Endothelial cell of umbilical vein (primary cell): Measurements from ENCODE around the gene THUMPD2. TPM values are rescaled to one million over a fixed set of nuclear protein-coding genes. Genes with fewer than 3 reads are reported as not detected.

Experiments used
- BruUV-seq: library from RNA; stranded (reverse); fragments of 400-500 nt; replicated peaks from 2 replicates; lab custom pipeline; 2021; lab: Mats Ljungman, UMichigan
- CTCF ChIA-PET: fragments of 300-600, 350-600 bp; sonication (Branson Sonifier 250); formaldehyde crosslinking; loops from one replicate; lab custom pipeline; 2021; ENCODE audit warnings: antibody characterized with exemption, inconsistent platforms; lab: Charles Lee
- POLR2A ChIA-PET: fragments of 300-600, 350-600 bp; sonication (Branson Sonifier 250); formaldehyde crosslinking; loops from one replicate; lab custom pipeline; 2021; ENCODE audit warnings: antibody characterized with exemption, inconsistent platforms; lab: Charles Lee
- DNase-seq: peaks from one replicate; pipeline ENCODE4 v3.0.0-alpha.2; 2011; ENCODE audit warnings: low read depth, low spot score
- FAIRE-seq: peaks from 2 replicates; lab custom pipeline; 2011; peaks lifted over from hg19 to GRCh38; lab: Jason Lieb, UNC
- H2AFZ ChIP-seq: 2 replicates; pipeline ENCODE4 v1.6.0; 2012; ENCODE audit warnings: low read depth, low read length, control low read depth, inconsistent platforms
- H3K27ac ChIP-seq: 2 replicates; pipeline ENCODE4 v1.5.1; 2011; ENCODE audit warnings: low read depth, mild to moderate bottlenecking, control low read depth, low read length, moderate library complexity; ENCODE audit not compliant: insufficient read depth
- H3K27me3 ChIP-seq, 2 experiments: 2 replicates each; pipeline versions ENCODE4 v1.6.0 to v1.6.1; 2011; ENCODE audit warnings: low read length in 2 of 2, mixed read lengths in 1 of 2; ENCODE audit not compliant: control insufficient read depth in 2 of 2, insufficient read depth in 2 of 2
- H3K36me3 ChIP-seq, 2 experiments: 2 replicates in 1 of 2; 3 replicates in 1 of 2; pipeline ENCODE4 v1.5.1; 2011; ENCODE audit warnings: low read length in 2 of 2, mild to moderate bottlenecking in 1 of 2, moderate library complexity in 1 of 2; ENCODE audit not compliant: control insufficient read depth in 2 of 2, insufficient read depth in 2 of 2; ENCODE audit errors: extremely low read depth in 1 of 2
- H3K4me1 ChIP-seq: 3 replicates; pipeline ENCODE4 v1.5.1; 2011; ENCODE audit warnings: mild to moderate bottlenecking, low read length; ENCODE audit not compliant: control insufficient read depth, insufficient read depth; ENCODE audit errors: extremely low read depth
- H3K4me2 ChIP-seq: 2 replicates; pipeline ENCODE4 v1.6.1; 2011; ENCODE audit warnings: low read length, control low read depth, mixed read lengths; ENCODE audit not compliant: insufficient read depth
- H3K4me3 ChIP-seq, 3 experiments: fragments of 200-600 bp in 1 of 3; sonication (generic), shearing (Covaris generic) in 1 of 3; replicated peaks in 1 of 3; 2 replicates each; pipeline ENCODE4 v1.5.1; 2011 to 2016; ENCODE audit warnings: control low read depth in 3 of 3, low read length in 3 of 3, mild to moderate bottlenecking in 2 of 3, inconsistent platforms in 1 of 3, low read depth in 1 of 3, moderate library complexity in 1 of 3; ENCODE audit not compliant: insufficient read depth in 1 of 3
- H3K79me2 ChIP-seq: 2 replicates; pipeline ENCODE4 v1.6.0; 2012; ENCODE audit warnings: low read length, inconsistent platforms; ENCODE audit not compliant: control insufficient read depth, insufficient read depth
- H3K9ac ChIP-seq: replicated peaks from 2 replicates; pipeline ENCODE3; 2011; ENCODE audit warnings: low read length, control low read depth; ENCODE audit not compliant: insufficient read depth; ENCODE audit errors: extremely low read depth
- H3K9me1 ChIP-seq: replicated peaks from 3 replicates; pipeline ENCODE4 v1.6.0; 2011; ENCODE audit warnings: mild to moderate bottlenecking, low read length; ENCODE audit not compliant: control insufficient read depth, insufficient read depth; ENCODE audit errors: extremely low read depth
- H3K9me3 ChIP-seq: replicated peaks from 2 replicates; pipeline ENCODE4 v1.5.1; 2012; ENCODE audit warnings: low read length, inconsistent platforms; ENCODE audit not compliant: control insufficient read depth, insufficient read depth
- H4K20me1 ChIP-seq: replicated peaks from 2 replicates; pipeline ENCODE3; 2011; ENCODE audit warnings: mild to moderate bottlenecking, low read length; ENCODE audit not compliant: control insufficient read depth, insufficient read depth; ENCODE audit errors: extremely low read depth
- EZH2 ChIP-seq: IDR thresholded peaks from 2 replicates; pipeline ENCODE4 v1.6.1; 2012; ENCODE audit warnings: borderline replicate concordance, low read depth, mild to moderate bottlenecking, moderate library complexity, low read length, inconsistent platforms; ENCODE audit not compliant: severe bottlenecking
- FOS ChIP-seq: IDR thresholded peaks from 2 replicates; pipeline ENCODE4 v1.6.1; 2011; ENCODE audit warnings: mild to moderate bottlenecking, low read length, moderate library complexity, borderline replicate concordance; ENCODE audit not compliant: insufficient read depth
- GATA2 ChIP-seq: IDR thresholded peaks from 2 replicates; pipeline ENCODE4 v1.7.0; 2011; ENCODE audit warnings: low read depth, mild to moderate bottlenecking, moderate library complexity, mixed read lengths, low read length; ENCODE audit not compliant: insufficient read length, insufficient read depth
- JUN ChIP-seq: IDR thresholded peaks from 2 replicates; pipeline ENCODE4 v1.6.1; 2011; ENCODE audit warnings: borderline replicate concordance, low read depth; ENCODE audit not compliant: insufficient read length, insufficient read depth
- MYC ChIP-seq: IDR thresholded peaks from one replicate; pipeline ENCODE4 v1.6.1; 2011; ENCODE audit warnings: mild to moderate bottlenecking, low read depth, low read length
- POLR2A ChIP-seq: IDR thresholded peaks from 2 replicates; pipeline ENCODE4 v1.6.1; 2012; ENCODE audit warnings: low read depth, mild to moderate bottlenecking, control low read depth, low read length
- POLR2AphosphoS5 ChIP-seq: IDR thresholded peaks from 2 replicates; pipeline ENCODE4 v1.6.1; 2012; ENCODE audit warnings: low read depth, mild to moderate bottlenecking, control low read depth, low read length, moderate library complexity; ENCODE audit not compliant: insufficient read depth
- dilution Hi-C: fragments of 300-500 bp; cut with MboI; formaldehyde crosslinking; loops from one replicate; pipeline ENCODE4 v1.15.0; 2019; ENCODE audit warnings: low sequenced_read_pairs; ENCODE audit not compliant: extremely low pct_ligation_motif_present
- intact Hi-C: fragments of 100-400 bp; cut with micrococcal nuclease; formaldehyde crosslinking; loops from one replicate; pipeline ENCODE4 v1.10.0; 2022
- polyA plus RNA-seq, 4 experiments: library from polyadenylated mRNA; depleted of rRNA in 3 of 4; stranded (reverse) in 3 of 4; unstranded in 1 of 4; fragments of >200 nt; gene quantifications; 2 replicates each; pipeline versions ENCODE4 v1.2.1 to v1.2.3, GENCODE V29; 2011 to 2012; ENCODE audit warnings: missing spikeins in 1 of 4
- total RNA-seq: library from RNA; stranded (reverse); gene quantifications from 2 replicates; pipeline ENCODE4 v1.2.3, GENCODE V29; 2021
- TF ChIP-seq, protein P1 (sequence below), 2 donors: IDR thresholded peaks; 1 replicate in 1 of 2; 2 replicates in 1 of 2; pipeline ENCODE4 v1.5.1; 2011; ENCODE audit warnings: low read length in 2 of 2, mild to moderate bottlenecking in 2 of 2, moderate library complexity in 2 of 2, control low read depth in 1 of 2, inconsistent platforms in 1 of 2, low read depth in 1 of 2; ENCODE audit not compliant: insufficient read depth in 1 of 2; ENCODE audit errors: extremely low read depth in 1 of 2
- TF ChIP-seq, protein P2 (sequence below): IDR thresholded peaks from 2 replicates; pipeline ENCODE4 v1.6.1; 2011; ENCODE audit not compliant: insufficient read depth, insufficient read length

THUMPD2 gene
- total and polyA plus RNA-seq, 2 donors (not counting 3 experiments of a cell fraction or from before 2014, with no cell fraction given), result 4.3 to 8.2 TPM

DNA sequence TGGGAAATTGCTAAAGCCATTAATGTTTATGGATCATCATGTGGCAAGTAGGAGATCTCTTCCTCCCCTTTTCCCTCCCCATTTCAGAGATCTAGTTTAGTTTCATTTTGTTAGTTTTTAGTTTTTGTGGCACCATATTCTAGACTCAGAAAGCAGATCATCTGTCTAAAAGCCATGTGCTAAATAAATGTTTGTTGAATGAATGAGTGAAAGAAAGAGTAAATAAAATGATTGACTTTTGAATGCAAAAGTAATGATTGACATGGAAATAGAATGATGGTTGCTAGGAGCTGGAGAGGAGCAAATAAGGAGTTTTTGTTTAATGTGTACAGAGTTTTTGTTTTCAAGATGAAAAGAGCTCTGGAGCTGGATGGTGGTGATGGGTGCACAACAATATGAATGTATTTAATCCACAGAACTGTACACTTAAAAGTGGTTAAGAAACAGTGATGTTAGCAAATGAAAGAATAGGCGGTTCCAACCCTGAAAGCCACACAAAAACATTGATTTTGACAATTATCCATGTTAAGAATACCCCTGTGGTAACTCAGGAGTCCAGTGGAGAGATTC lies 89.7 kb downstream of the THUMPD2 start:
- no peak overlapping the region for H3K4me3 ChIP-seq
- no peaks in the 10 kb centered on the region for H4K20me1 ChIP-seq
- FAIRE-seq (no peak), DNase-seq (no peak)
- no peaks in the 10 kb centered on the region for H3K4me1 ChIP-seq
- dilution Hi-C loops, result no loop called here
- H3K9me3 ChIP-seq, result no peaks in the 10 kb centered on the region
- POLR2A ChIA-PET, result no interaction called here
- no TSS peak for BruUV-seq
- H3K27me3 ChIP-seq, result peaks cover 0 to 17% of the 10 kb centered on the region in 2 experiments
- H3K79me2 ChIP-seq, result no peaks in the 10 kb centered on the region
- no peak overlapping the region for H3K4me2 ChIP-seq
- no peak overlapping the region for H3K9ac ChIP-seq
- no peak overlapping the region for H2AFZ ChIP-seq
- no peaks in the 10 kb centered on the region for H3K36me3 ChIP-seq
- no peaks in the 10 kb centered on the region for H3K9me1 ChIP-seq
- intact Hi-C loops, result no loop called here
- H3K27ac ChIP-seq, result no peak overlapping the region
- CTCF ChIA-PET, result interaction anchor here (1.9 to 2.0 kb wide), 2 partner anchors 21 to 309 kb away, joined by 5 to 7 read pairs; no protein-coding TSS in a partner anchor
- no peak for TF ChIP-seq GATA2

GRCh38 chr2:39688181-39688580 lies 90.9 kb downstream of the THUMPD2 start:
- no TSS peak for BruUV-seq
- H3K9ac ChIP-seq, result no peak overlapping the region
- H3K4me1 ChIP-seq, result no peaks in the 10 kb centered on the region
- H3K4me2 ChIP-seq, result no peak overlapping the region
- H2AFZ ChIP-seq, result no peak overlapping the region
- no peaks in the 10 kb centered on the region for H3K9me1 ChIP-seq
- no peak overlapping the region for H3K4me3 ChIP-seq
- FAIRE-seq (no peak), DNase-seq (no peak)
- dilution Hi-C loops (no loop called here), intact Hi-C loops (no loop called here)
- H3K27ac ChIP-seq, result no peak overlapping the region
- ChIA-PET CTCF (interaction anchor here (1.9 to 2.0 kb wide), 2 partner anchors 20 to 308 kb away, joined by 5 to 7 read pairs; no protein-coding TSS in a partner anchor), POLR2A (no interaction called here)
- H4K20me1 ChIP-seq, result no peaks in the 10 kb centered on the region
- TF ChIP-seq FOS, result no peak
- TF ChIP-seq JUN, result no peak
- no peak for TF ChIP-seq POLR2A
- no peak for TF ChIP-seq EZH2
- TF ChIP-seq MYC, result no peak
- TF ChIP-seq POLR2AphosphoS5, result no peak
- TF ChIP-seq, protein P1, sequence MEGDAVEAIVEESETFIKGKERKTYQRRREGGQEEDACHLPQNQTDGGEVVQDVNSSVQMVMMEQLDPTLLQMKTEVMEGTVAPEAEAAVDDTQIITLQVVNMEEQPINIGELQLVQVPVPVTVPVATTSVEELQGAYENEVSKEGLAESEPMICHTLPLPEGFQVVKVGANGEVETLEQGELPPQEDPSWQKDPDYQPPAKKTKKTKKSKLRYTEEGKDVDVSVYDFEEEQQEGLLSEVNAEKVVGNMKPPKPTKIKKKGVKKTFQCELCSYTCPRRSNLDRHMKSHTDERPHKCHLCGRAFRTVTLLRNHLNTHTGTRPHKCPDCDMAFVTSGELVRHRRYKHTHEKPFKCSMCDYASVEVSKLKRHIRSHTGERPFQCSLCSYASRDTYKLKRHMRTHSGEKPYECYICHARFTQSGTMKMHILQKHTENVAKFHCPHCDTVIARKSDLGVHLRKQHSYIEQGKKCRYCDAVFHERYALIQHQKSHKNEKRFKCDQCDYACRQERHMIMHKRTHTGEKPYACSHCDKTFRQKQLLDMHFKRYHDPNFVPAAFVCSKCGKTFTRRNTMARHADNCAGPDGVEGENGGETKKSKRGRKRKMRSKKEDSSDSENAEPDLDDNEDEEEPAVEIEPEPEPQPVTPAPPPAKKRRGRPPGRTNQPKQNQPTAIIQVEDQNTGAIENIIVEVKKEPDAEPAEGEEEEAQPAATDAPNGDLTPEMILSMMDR (IDR thresholded peaks at IDR 0.05; ENCODE audit: extremely low read depth in 1 of 2, insufficient read depth in 1 of 2, low read depth in 1 of 2, low read length in 2 of 2), result no peak
- TF ChIP-seq GATA2, result no peak
- TF ChIP-seq, protein P2, sequence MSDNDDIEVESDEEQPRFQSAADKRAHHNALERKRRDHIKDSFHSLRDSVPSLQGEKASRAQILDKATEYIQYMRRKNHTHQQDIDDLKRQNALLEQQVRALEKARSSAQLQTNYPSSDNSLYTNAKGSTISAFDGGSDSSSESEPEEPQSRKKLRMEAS, result no peak
- H3K27me3 ChIP-seq, result peaks cover 0 to 20% of the 10 kb centered on the region in 2 experiments
- no peaks in the 10 kb centered on the region for H3K79me2 ChIP-seq
- no peaks in the 10 kb centered on the region for H3K36me3 ChIP-seq
- no peaks in the 10 kb centered on the region for H3K9me3 ChIP-seq
